Neural cell (in vitro differentiated cells): Measurements from ENCODE around the gene TRPC4AP. TPM values are rescaled to one million over a fixed set of nuclear protein-coding genes. Genes with fewer than 3 reads are reported as not detected.

ENCODE experiments used
- H2AFZ ChIP-seq: fragments of 200-600, 300-800 bp; sonication (generic), shearing (Covaris generic); 2 replicates; pipeline ENCODE4 v1.6.0; 2014; ENCODE audit warnings: low read depth, mild to moderate bottlenecking, antibody characterized with exemption, low read length, moderate library complexity
- H3F3A ChIP-seq: fragments of 200-600 bp; shearing (Covaris generic); 2 replicates; pipeline ENCODE4 v1.6.1; 2016; ENCODE audit warnings: mild to moderate bottlenecking, moderate library complexity, mixed read lengths, antibody characterized with exemption, low read length; ENCODE audit not compliant: insufficient read depth, poor library complexity, severe bottlenecking
- H3K27ac ChIP-seq: fragments of 200-600, 300-800 bp; sonication (generic), shearing (Covaris generic); 2 replicates; pipeline ENCODE4 v1.5.1; 2014; ENCODE audit warnings: mild to moderate bottlenecking, low read length, moderate library complexity
- H3K27me3 ChIP-seq: fragments of 300-800, 200-600 bp; sonication (generic), shearing (Covaris generic); 2 replicates; pipeline ENCODE4 v1.6.0; 2014; ENCODE audit warnings: mild to moderate bottlenecking, low read depth, low read length, moderate library complexity; ENCODE audit not compliant: insufficient read depth
- H3K36me3 ChIP-seq: fragments of 300-800, 200-600 bp; sonication (generic), shearing (Covaris generic); 2 replicates; pipeline ENCODE4 v1.5.1; 2014; ENCODE audit warnings: mild to moderate bottlenecking, antibody characterized with exemption, low read length, moderate library complexity; ENCODE audit not compliant: insufficient read depth
- H3K4me2 ChIP-seq: fragments of 300-800, 200-600 bp; sonication (generic), shearing (Covaris generic); 2 replicates; pipeline ENCODE4 v1.6.0; 2014; ENCODE audit warnings: mild to moderate bottlenecking, low read length
- H3K4me3 ChIP-seq: fragments of 300-800, 200-600 bp; sonication (generic), shearing (Covaris generic); 2 replicates; pipeline ENCODE4 v1.5.1; 2014; ENCODE audit warnings: mild to moderate bottlenecking, low read length, moderate library complexity
- H3K79me2 ChIP-seq: fragments of 200-600 bp; shearing (Covaris generic); replicated peaks from 2 replicates; pipeline ENCODE4 v1.6.0; 2014; ENCODE audit warnings: mild to moderate bottlenecking, low read length, moderate library complexity; ENCODE audit not compliant: insufficient read depth
- H3K9ac ChIP-seq: fragments of 300-800, 200-600 bp; sonication (generic), shearing (Covaris generic); 2 replicates; pipeline ENCODE4 v1.6.1; 2016; ENCODE audit warnings: mild to moderate bottlenecking, low read length, mixed read lengths
- H3K9me2 ChIP-seq: fragments of 200-600 bp; shearing (Covaris generic); 2 replicates; pipeline ENCODE4 v1.6.1; 2016; ENCODE audit warnings: mild to moderate bottlenecking, low read length, mixed read lengths; ENCODE audit not compliant: insufficient read depth
- H3K9me3 ChIP-seq: fragments of 200-600, 300-800 bp; sonication (generic), shearing (Covaris generic); 2 replicates; pipeline ENCODE4 v1.6.1; 2016; ENCODE audit warnings: mild to moderate bottlenecking, mixed run types, low read length, moderate library complexity, mixed read lengths
- H4K20me1 ChIP-seq: fragments of 200-600 bp; shearing (Covaris generic); 2 replicates; pipeline ENCODE4 v1.6.1; 2016; ENCODE audit warnings: mild to moderate bottlenecking, mixed run types; ENCODE audit not compliant: insufficient read depth
- CTCF ChIP-seq: fragments of 450-650 bp; IDR thresholded peaks from 2 replicates; pipeline ENCODE4 v1.5.1; 2014; ENCODE audit warnings: antibody characterized with exemption, mild to moderate bottlenecking, moderate library complexity; ENCODE audit not compliant: poor library complexity, severe bottlenecking
- EP300 ChIP-seq: fragments of 450-650 bp; conservative IDR thresholded peaks from 2 replicates; pipeline ENCODE4 v1.6.1; 2014; ENCODE audit warnings: antibody characterized with exemption, mild to moderate bottlenecking, moderate library complexity; ENCODE audit not compliant: poor library complexity, severe bottlenecking
- EZH2 ChIP-seq: fragments of 200-600, 300-800 bp; shearing (Covaris generic), sonication (generic); IDR thresholded peaks from 2 replicates; pipeline ENCODE4 v1.6.1; 2014; ENCODE audit warnings: antibody characterized with exemption, low read length, borderline replicate concordance, mild to moderate bottlenecking; ENCODE audit not compliant: insufficient read depth, poor library complexity, severe bottlenecking
- MXI1 ChIP-seq: fragments of 450-650 bp; conservative IDR thresholded peaks from 2 replicates; pipeline ENCODE4 v1.6.1; 2014; ENCODE audit warnings: antibody characterized with exemption, mild to moderate bottlenecking; ENCODE audit not compliant: poor library complexity, severe bottlenecking
- POLR2AphosphoS5 ChIP-seq: IDR thresholded peaks from 2 replicates; pipeline ENCODE4 v1.6.1; 2012
- RAD21 ChIP-seq: fragments of 450-650 bp; conservative IDR thresholded peaks from 2 replicates; pipeline ENCODE4 v1.6.1; 2014; ENCODE audit warnings: antibody characterized with exemption, mild to moderate bottlenecking, moderate library complexity
- REST ChIP-seq: IDR thresholded peaks from 2 replicates; pipeline ENCODE4 v1.6.1; 2012; ENCODE audit warnings: borderline replicate concordance
- SMC3 ChIP-seq: fragments of 450-650 bp; conservative IDR thresholded peaks from 2 replicates; pipeline ENCODE4 v1.6.1; 2014; ENCODE audit warnings: antibody characterized with exemption, mild to moderate bottlenecking, moderate library complexity; ENCODE audit not compliant: poor library complexity
- TAF1 ChIP-seq: IDR thresholded peaks from 2 replicates; pipeline ENCODE4 v1.6.1; 2012; ENCODE audit warnings: low read depth
- polyA plus RNA-seq: library from polyadenylated mRNA; depleted of rRNA; stranded (reverse); fragments of >200 nt; gene quantifications from 2 replicates; pipeline ENCODE4 v1.2.3, GENCODE V29; 2014

The TRPC4AP gene
- polyA plus RNA-seq, 1 donor from 2014 or later = 85.9 TPM

- H3F3A ChIP-seq = no peaks in the 10 kb centered on the region
- H3K27me3 ChIP-seq = no peaks in the 10 kb centered on the region
- TF ChIP-seq RAD21 (no peak), TAF1 (no peak), REST (no peak)
- no peak overlapping the region for H2AFZ ChIP-seq
- no peaks in the 10 kb centered on the region for H4K20me1 ChIP-seq
- H3K9me3 ChIP-seq = no peaks in the 10 kb centered on the region
- no peak overlapping the region for H3K27ac ChIP-seq
- no peaks in the 10 kb centered on the region for H3K79me2 ChIP-seq
- no peaks in the 10 kb centered on the region for H3K36me3 ChIP-seq
- H3K9me2 ChIP-seq = no peaks in the 10 kb centered on the region
- H3K4me3 ChIP-seq = no peak overlapping the region
- H3K9ac ChIP-seq = no peak overlapping the region
- H3K4me2 ChIP-seq = no peak overlapping the region
Measured at GRCh38 chr20:35000311-35000921, 92.2 kb downstream of the TRPC4AP start.

GRCh38 chr20:34999782-35000181, 92.8 kb downstream of the TRPC4AP start:
- no peaks in the 10 kb centered on the region for H3F3A ChIP-seq
- no peak overlapping the region for H3K9ac ChIP-seq
- H3K27ac ChIP-seq = no peak overlapping the region
- no peaks in the 10 kb centered on the region for H3K36me3 ChIP-seq
- H3K9me2 ChIP-seq = no peaks in the 10 kb centered on the region
- no peaks in the 10 kb centered on the region for H3K9me3 ChIP-seq
- no peaks in the 10 kb centered on the region for H4K20me1 ChIP-seq
- no peak overlapping the region for H3K4me2 ChIP-seq
- no peak overlapping the region for H3K4me3 ChIP-seq
- H3K79me2 ChIP-seq = no peaks in the 10 kb centered on the region
- no peaks in the 10 kb centered on the region for H3K27me3 ChIP-seq
- TF ChIP-seq POLR2AphosphoS5 (no peak), TAF1 (no peak), EP300 (no peak), MXI1 (no peak), RAD21 (no peak), CTCF (no peak), EZH2 (no peak), SMC3 (no peak), REST (no peak)
- no peak overlapping the region for H2AFZ ChIP-seq
